ENCODE results near the gene SLC23A3. TPM values are rescaled to one million over a fixed set of nuclear protein-coding genes. Genes with fewer than 3 reads are reported as not detected.

Gene SLC23A3
- total RNA-seq, 2 experiments from 2014 or later = 2.0 to 2.2 TPM

GRCh38 chr2:219181531-219181930 is 11.7 kb upstream of the SLC23A3 start:
- no peak for DNase-seq
- Mint-ChIP-seq H3K4me1 (ENCODE audit: low read depth) (peaks cover 60% of the 10 kb centered on the region), H3K4me3 (peak overlapping the region; percentile 60), H3K36me3 (ENCODE audit: low read depth) (peaks cover 75% of the 10 kb centered on the region), H3K27me3 (ENCODE audit: low read depth) (no peaks in the 10 kb centered on the region), H3K9me3 (ENCODE audit: insufficient read depth) (no peaks in the 10 kb centered on the region), H3K27ac (peak overlapping the region; percentile 88)
- no peak for ATAC-seq
- CTCF ChIA-PET = interaction anchor here (0.8 to 3.1 kb wide), 16 partner anchors 8 to 123 kb away, joined by 3 to 16 read pairs (median 6); partner anchors contain the start of genes NHEJ1 and ZFAND2B
- POLR2A ChIA-PET = interaction anchor here (0.9 to 4.4 kb wide), 6 partner anchors 14 to 47 kb away, joined by 3 to 37 read pairs (median 8); partner anchors contain the start of gene ZFAND2B

- no peaks in the 10 kb centered on the region for H3K9me3 Mint-ChIP-seq (ENCODE audit: insufficient read depth)
- H3K4me1 Mint-ChIP-seq (ENCODE audit: low read depth) = peaks cover 60% of the 10 kb centered on the region
- peaks cover 73% of the 10 kb centered on the region for H3K36me3 Mint-ChIP-seq (ENCODE audit: low read depth)
- H3K27me3 Mint-ChIP-seq (ENCODE audit: low read depth) = no peaks in the 10 kb centered on the region
- DNase-seq (no peak), ATAC-seq (no peak)
- POLR2A ChIA-PET = interaction anchor here (0.8 to 4.4 kb wide), 5 partner anchors 19 to 48 kb away, joined by 3 to 37 read pairs (median 11); partner anchors contain the start of gene ZFAND2B
- CTCF ChIA-PET = interaction anchor here (0.8 to 3.1 kb wide), 10 partner anchors 10 to 119 kb away, joined by 3 to 16 read pairs (median 7); partner anchors contain the start of genes NHEJ1 and ZFAND2B
- H3K27ac Mint-ChIP-seq = peak overlapping the region; percentile 88
- H3K4me3 Mint-ChIP-seq = peak overlapping the region; percentile 60
Observed at GRCh38 chr2:219180961-219181360, 11.1 kb upstream of the SLC23A3 start.

DNA sequence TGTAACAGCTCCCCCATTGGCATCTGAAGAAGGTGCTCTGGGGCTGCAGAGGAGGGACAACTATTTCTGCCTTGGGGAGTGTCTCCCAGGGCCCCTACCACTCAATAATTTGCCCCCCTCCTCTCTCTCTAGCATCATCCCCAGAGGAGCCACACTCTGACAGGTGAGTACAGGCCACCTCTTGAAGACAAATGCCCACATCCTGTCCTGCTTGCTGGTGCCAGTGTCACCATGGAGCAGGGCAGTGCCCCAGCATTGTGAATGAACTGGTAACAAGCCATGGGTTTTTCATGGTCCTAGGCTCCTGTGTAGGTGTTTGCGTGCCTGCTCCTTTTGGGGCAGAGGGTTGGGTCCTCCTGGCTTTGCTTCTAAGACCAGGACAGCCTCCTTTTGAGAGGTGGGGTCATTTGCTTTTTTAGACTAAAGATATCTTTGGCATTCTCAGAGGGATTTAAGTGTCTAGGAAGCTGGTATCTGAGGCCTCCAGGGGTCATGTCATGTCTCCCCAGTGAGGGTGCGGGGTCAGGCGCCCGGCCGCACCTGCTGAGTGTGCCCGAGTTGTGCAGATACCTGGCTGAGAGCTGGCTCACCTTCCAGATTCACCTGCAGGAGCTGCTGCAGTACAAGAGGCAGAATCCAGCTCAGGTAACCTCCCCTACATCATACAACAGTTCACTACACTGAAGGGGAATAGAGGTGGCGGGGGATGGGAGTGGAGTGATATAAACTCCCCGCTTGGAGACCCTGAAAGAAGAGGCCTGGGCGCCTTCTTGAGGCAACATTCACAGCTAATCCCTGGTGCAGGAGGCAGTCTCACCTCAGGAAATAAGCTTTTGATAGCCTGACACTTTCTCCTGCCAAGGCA is 10.0 kb upstream of the SLC23A3 start:
- DNase-seq = no peak
- Mint-ChIP-seq H3K4me3 (peak overlapping the region; percentile 92), H3K9me3 (ENCODE audit: insufficient read depth) (no peaks in the 10 kb centered on the region), H3K27me3 (ENCODE audit: low read depth) (no peaks in the 10 kb centered on the region), H3K27ac (no peak overlapping the region), H3K36me3 (ENCODE audit: low read depth) (peaks cover 71% of the 10 kb centered on the region), H3K4me1 (ENCODE audit: low read depth) (peaks cover 66% of the 10 kb centered on the region)
- no peak for ATAC-seq
- ChIA-PET POLR2A (interaction anchor here (0.7 to 4.4 kb wide), 7 partner anchors 16 to 73 kb away, joined by 3 to 37 read pairs (median 4); partner anchors contain the start of genes TUBA4B and ZFAND2B), CTCF (interaction anchor here (0.7 to 3.1 kb wide), 8 partner anchors 9 to 70 kb away, joined by 3 to 16 read pairs (median 6); partner anchors contain the start of gene ZFAND2B)

- peaks cover 72% of the 10 kb centered on the region for H3K36me3 Mint-ChIP-seq (ENCODE audit: low read depth)
- DNase-seq (peak; percentile 55), ATAC-seq (peak; percentile 2)
Observed at GRCh38 chr2:219178377-219179175, 8.7 kb upstream of the SLC23A3 start.

DNA sequence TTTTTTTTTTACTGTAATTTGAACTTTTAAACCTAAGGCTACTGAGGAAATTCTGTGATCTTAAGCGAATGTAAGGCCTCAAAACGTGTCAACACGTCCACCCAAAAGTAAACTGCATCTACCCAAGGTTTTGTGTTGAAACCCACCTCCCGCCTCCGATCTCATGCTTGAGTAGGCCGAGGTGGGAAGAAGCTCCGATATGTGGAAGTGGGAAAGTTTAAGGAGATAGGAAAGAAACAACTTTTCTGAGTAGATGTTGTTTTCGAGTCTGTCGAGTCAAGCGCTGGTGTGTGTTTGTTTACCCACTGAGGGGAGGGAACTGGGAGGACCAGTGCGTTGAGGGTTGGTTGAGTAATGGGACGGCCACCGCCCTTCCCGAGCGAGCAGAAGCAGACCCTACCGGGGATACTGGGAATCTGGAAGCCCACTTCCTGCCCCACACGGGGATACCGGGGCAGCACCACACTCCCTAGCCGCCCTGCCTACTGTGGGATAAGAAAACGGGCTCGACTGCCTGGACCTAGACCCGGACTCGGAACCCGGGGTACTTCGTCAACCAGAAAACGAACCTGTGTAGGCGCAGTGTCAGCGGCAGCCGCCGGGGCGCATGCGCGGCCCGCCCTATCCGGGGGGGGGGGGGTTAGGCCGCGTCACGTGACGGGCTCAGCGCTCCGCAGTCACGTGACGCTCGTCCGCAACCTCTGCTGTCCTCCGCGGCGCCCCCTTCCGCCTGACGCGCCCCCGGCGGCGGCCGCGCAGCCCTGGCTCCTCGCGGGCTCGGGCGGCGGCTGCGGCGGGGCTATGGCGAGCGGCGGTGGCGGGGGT is 7.9 kb upstream of the SLC23A3 start, which contains the start of gene RETREG2:
Gene RETREG2, plus strand, starts transcription at position 724 of the 825 bp plus-strand sequence. Its CDS starts 78 bp downstream, at position 802.
- Mint-ChIP-seq H3K27me3 (ENCODE audit: low read depth) (no peaks in the 10 kb centered on the region), H3K4me3 (peak within 1 kb of the TSS; percentile 92), H3K4me1 (ENCODE audit: low read depth) (peaks cover 61% of the 10 kb centered on the region), H3K9me3 (ENCODE audit: insufficient read depth) (no peaks in the 10 kb centered on the region), H3K36me3 (ENCODE audit: low read depth) (peaks cover 70% of the 10 kb centered on the region), H3K27ac (peak within 1 kb of the TSS; percentile 95)
- ATAC-seq (peak; percentile 55), DNase-seq (peak; percentile 82)
- POLR2A ChIA-PET = interaction anchor here (0.6 to 3.9 kb wide), 6 partner anchors 15 to 210 kb away, joined by 3 to 49 read pairs (median 13); partner anchors contain the start of genes DNAJB2, DNPEP, TUBA4A and TUBA4B
- CTCF ChIA-PET = interaction anchor here (1.0 to 2.1 kb wide), 2 partner anchors 14 to 70 kb away, joined by 4 to 9 read pairs; no protein-coding TSS in a partner anchor

More at GRCh38 chr2:219178377-219179175, 8.7 kb upstream of the SLC23A3 start:
- POLR2A ChIA-PET = interaction anchor here (1.0 to 4.4 kb wide), 4 partner anchors 28 to 69 kb away, joined by 3 to 49 read pairs (median 20); partner anchors contain the start of gene ZFAND2B
- CTCF ChIA-PET = interaction anchor here (1.0 to 1.9 kb wide), 3 partner anchors 16 to 33 kb away, joined by 3 to 15 read pairs (median 5); partner anchors contain the start of gene ZFAND2B
- Mint-ChIP-seq H3K27me3 (ENCODE audit: low read depth) (no peaks in the 10 kb centered on the region), H3K4me3 (peak overlapping the region; percentile 92), H3K4me1 (ENCODE audit: low read depth) (peaks cover 70% of the 10 kb centered on the region), H3K9me3 (ENCODE audit: insufficient read depth) (no peaks in the 10 kb centered on the region), H3K27ac (peak overlapping the region; percentile 91)

GRCh38 chr2:219176818-219177551 is 7.2 kb upstream of the SLC23A3 start, which contains the start of gene CNPPD1:
Gene CNPPD1 (minus strand): TSS chr2:219176925. CDS start chr2:219176828, 97 bp downstream.
- peak within 1 kb of the TSS; percentile 86 for H3K4me3 Mint-ChIP-seq
- CTCF ChIA-PET = interaction anchor here (0.9 to 2.7 kb wide), 10 partner anchors 15 to 102 kb away, joined by 3 to 20 read pairs (median 6); partner anchors contain the start of genes DNAJB2, NHEJ1 and ZFAND2B
- ATAC-seq (peak; percentile 84), DNase-seq (peak; percentile 90)
- no peaks in the 10 kb centered on the region for H3K9me3 Mint-ChIP-seq (ENCODE audit: insufficient read depth)
- peak within 1 kb of the TSS; percentile 95 for H3K27ac Mint-ChIP-seq
- H3K27me3 Mint-ChIP-seq (ENCODE audit: low read depth) = no peaks in the 10 kb centered on the region
- peaks cover 71% of the 10 kb centered on the region for H3K36me3 Mint-ChIP-seq (ENCODE audit: low read depth)
- peaks cover 58% of the 10 kb centered on the region for H3K4me1 Mint-ChIP-seq (ENCODE audit: low read depth)
- POLR2A ChIA-PET = interaction anchor here (0.6 to 3.9 kb wide), 21 partner anchors 12 to 210 kb away, joined by 3 to 49 read pairs (median 4); partner anchors contain the start of genes ABCB6, ANKZF1, ATG9A and DNAJB2

GRCh38 chr2:219175928-219176817 is 6.3 kb upstream of the SLC23A3 start:
- Mint-ChIP-seq H3K4me3 (peak overlapping the region; percentile 86), H3K36me3 (ENCODE audit: low read depth) (peaks cover 70% of the 10 kb centered on the region), H3K4me1 (ENCODE audit: low read depth) (peaks cover 55% of the 10 kb centered on the region), H3K9me3 (ENCODE audit: insufficient read depth) (no peaks in the 10 kb centered on the region), H3K27ac (peak overlapping the region; percentile 95), H3K27me3 (ENCODE audit: low read depth) (no peaks in the 10 kb centered on the region)
- CTCF ChIA-PET = interaction anchor here (0.9 to 2.7 kb wide), 14 partner anchors 12 to 119 kb away, joined by 3 to 23 read pairs (median 6); partner anchors contain the start of genes DNAJB2, NHEJ1 and ZFAND2B
- ATAC-seq (peak; percentile 30), DNase-seq (peak; percentile 42)
- POLR2A ChIA-PET = interaction anchor here (0.7 to 3.9 kb wide), 21 partner anchors 11 to 211 kb away, joined by 3 to 49 read pairs (median 4); partner anchors contain the start of genes ABCB6, ANKZF1, ATG9A and DNAJB2

DNA sequence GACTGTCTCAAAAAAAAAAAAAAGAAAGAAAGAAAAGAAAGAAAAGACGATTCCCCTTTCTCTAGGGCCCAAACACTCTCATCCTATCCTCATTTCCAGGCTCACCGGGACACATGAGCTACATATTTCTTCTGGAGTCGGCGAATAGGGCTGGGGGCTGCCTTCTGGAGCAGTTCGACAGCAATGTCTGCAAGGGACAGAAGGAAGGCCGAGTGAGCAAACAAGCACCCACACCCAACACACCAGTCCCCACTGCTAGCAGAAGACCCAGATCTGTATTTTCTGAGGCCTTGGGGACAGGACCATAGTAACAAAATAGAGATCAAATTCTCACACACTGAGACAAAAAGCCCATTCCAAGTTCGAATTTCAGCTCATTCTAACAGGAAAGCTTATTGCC is 5.7 kb upstream of the SLC23A3 start:
- ChIA-PET CTCF (interaction anchor here (1.0 to 2.7 kb wide), 12 partner anchors 11 to 120 kb away, joined by 3 to 23 read pairs (median 8); partner anchors contain the start of genes NHEJ1 and ZFAND2B), POLR2A (interaction anchor here (0.8 to 3.9 kb wide), 10 partner anchors 10 to 104 kb away, joined by 3 to 49 read pairs (median 11); partner anchors contain the start of genes ANKZF1, ATG9A, DNAJB2 and GLB1L)
- Mint-ChIP-seq H3K27ac (peak overlapping the region; percentile 83), H3K4me3 (peak overlapping the region; percentile 86), H3K4me1 (ENCODE audit: low read depth) (peaks cover 50% of the 10 kb centered on the region), H3K27me3 (ENCODE audit: low read depth) (no peaks in the 10 kb centered on the region), H3K36me3 (ENCODE audit: low read depth) (peaks cover 64% of the 10 kb centered on the region), H3K9me3 (ENCODE audit: insufficient read depth) (no peaks in the 10 kb centered on the region)
- no peak for ATAC-seq
- DNase-seq = no peak

Data from activated CD8-positive, alpha-beta T cell treated with anti-CD3 and anti-CD28 coated beads, Interleukin-2, amount 10 ng/mL, durations not matched to agents 7 days and 5 days (primary cell).